ENCODE measurements around the gene ZNF418. TPM values are rescaled to one million over a fixed set of nuclear protein-coding genes. Genes with fewer than 3 reads are reported as not detected.

ZNF418 gene
- total RNA-seq: 10 to 100 TPM in 1 of 2 donors, 1 to 10 TPM in 1; 2.6 to 15.3 TPM

GRCh38 chr19:57934820-57935665 lies at the start of gene ZNF418:
Gene ZNF418 (minus strand): TSS chr19:57935402. CDS start chr19:57933822, 1,580 bp downstream.
- TF ChIP-seq POLR2A (IDR thresholded peaks at IDR 0.05): peak in 1 of 3 donors; percentile 27
- TF ChIP-seq CTCF (IDR thresholded peaks at IDR 0.05): no peak
- H3K36me3 ChIP-seq (replicated peaks in 1 of 2; ENCODE audit: insufficient read depth in 1 of 2, low read depth in 2 of 2): no peaks in the 10 kb centered on the region
- no peaks in the 10 kb centered on the region for H3K27me3 ChIP-seq
- DNase-seq: peak; percentile 61 to 80 (median 63)
- peak within 1 kb of the TSS in 3 of 4 donors; percentile 69 to 81 (median 74) for H3K27ac ChIP-seq
- peak; percentile 96 for ATAC-seq
- WGBS, 2 donors: 2 to 3% methylated on average over 12 to 54 of the region's 54 CpGs
- H3K4me3 ChIP-seq: peak within 1 kb of the TSS; percentile 25 to 58
- H3K4me1 ChIP-seq: peaks cover 7% of the 10 kb centered on the region
- peaks cover 0 to 32% (median 0%) of the 10 kb centered on the region in 3 donors for H3K9me3 ChIP-seq
- intact Hi-C loops (cut with DNase I): no loop called here

GRCh38 chr19:57978586-57979289 lies 43.5 kb upstream of the ZNF418 start:
- DNase-seq: no peak
- Histone ChIP-seq H3K27me3 (no peaks in the 10 kb centered on the region), H3K27ac (no peak overlapping the region), H3K4me3 (no peak overlapping the region), H3K4me1 (no peaks in the 10 kb centered on the region), H3K36me3 (replicated peaks in 1 of 2; ENCODE audit: insufficient read depth in 1 of 2, low read depth in 2 of 2) (peaks cover 38 to 54% of the 10 kb centered on the region in 2 donors), H3K9me3 (peaks cover 0 to 96% (median 12%) of the 10 kb centered on the region in 3 donors)
- no peak for TF ChIP-seq POLR2A (IDR thresholded peaks at IDR 0.05)
- intact Hi-C loops (cut with DNase I): no loop called here
- 98 to 100% methylated on average over 3 of the region's 3 CpGs for WGBS, 2 donors
- no peak for ATAC-seq

- intact Hi-C loops (cut with DNase I): no loop called here
- ATAC-seq (no peak), DNase-seq (no peak)
- no peaks in the 10 kb centered on the region for H3K27me3 ChIP-seq
- no peaks in the 10 kb centered on the region for H3K4me1 ChIP-seq
- peaks cover 0 to 86% (median 5%) of the 10 kb centered on the region in 3 donors for H3K9me3 ChIP-seq
- peaks cover 6 to 11% of the 10 kb centered on the region in 2 donors for H3K36me3 ChIP-seq (replicated peaks in 1 of 2; ENCODE audit: insufficient read depth in 1 of 2, low read depth in 2 of 2)
- no peak within 1 kb of the TSS for H3K27ac ChIP-seq
- no peak for TF ChIP-seq CTCF (IDR thresholded peaks at IDR 0.05)
- no peak for TF ChIP-seq POLR2A (IDR thresholded peaks at IDR 0.05)
- WGBS, 2 donors: 87 to 91% methylated on average over 4 of the region's 4 CpGs
- no peak within 1 kb of the TSS for H3K4me3 ChIP-seq
Measured at GRCh38 chr19:57974434-57974833, 39.2 kb upstream of the ZNF418 start, which contains the start of gene C19orf18. Gene C19orf18 (minus strand): TSS chr19:57974534. CDS start chr19:57974432, 102 bp downstream.

GRCh38 chr19:57964761-57965160 lies 29.6 kb upstream of the ZNF418 start:
- ATAC-seq: no peak
- H3K27me3 ChIP-seq: no peaks in the 10 kb centered on the region
- TF ChIP-seq CTCF (IDR thresholded peaks at IDR 0.05): no peak
- TF ChIP-seq POLR2A (IDR thresholded peaks at IDR 0.05): no peak
- 77 to 94% methylated on average over 8 of the region's 8 CpGs for WGBS, 2 donors
- no peak for DNase-seq
- no peak overlapping the region for H3K27ac ChIP-seq
- no peak overlapping the region for H3K4me3 ChIP-seq
- H3K9me3 ChIP-seq: peaks cover 0 to 28% (median 0%) of the 10 kb centered on the region in 3 donors
- H3K36me3 ChIP-seq (replicated peaks in 1 of 2; ENCODE audit: insufficient read depth in 1 of 2, low read depth in 2 of 2): no peaks in the 10 kb centered on the region
- H3K4me1 ChIP-seq: no peaks in the 10 kb centered on the region
- intact Hi-C loops (cut with DNase I): no loop called here

- WGBS, 2 donors: 81 to 86% methylated on average over 1 of the region's 1 CpG
- DNase-seq: no peak
- no peaks in the 10 kb centered on the region for H3K4me1 ChIP-seq
- H3K27ac ChIP-seq: no peak overlapping the region
- H3K9me3 ChIP-seq: peaks cover 0 to 5% (median 0%) of the 10 kb centered on the region in 3 donors
- intact Hi-C loops (cut with DNase I): no loop called here
- no peak for TF ChIP-seq POLR2A (IDR thresholded peaks at IDR 0.05)
- TF ChIP-seq CTCF (IDR thresholded peaks at IDR 0.05): no peak
- no peaks in the 10 kb centered on the region for H3K27me3 ChIP-seq
- no peak for ATAC-seq
- no peak overlapping the region for H3K4me3 ChIP-seq
- no peaks in the 10 kb centered on the region for H3K36me3 ChIP-seq (replicated peaks in 1 of 2; ENCODE audit: insufficient read depth in 1 of 2, low read depth in 2 of 2)
Measured at GRCh38 chr19:57961785-57962184, 26.6 kb upstream of the ZNF418 start.

Data from body of pancreas (tissue), 4 donors.